ENCODE data around the gene TMEM17. TPM values are rescaled to one million over a fixed set of nuclear protein-coding genes. Genes with fewer than 3 reads are reported as not detected.

Gene TMEM17
- total RNA-seq, 1 experiment from 2014 or later, result 0.56 TPM

GRCh38 chr2:62473246-62473827, 32.7 kb downstream of the TMEM17 start:
- no peak for DNase-seq (ENCODE audit: low spot score)

GRCh38 chr2:62472312-62472711, 33.7 kb downstream of the TMEM17 start:
- no peak for DNase-seq (ENCODE audit: low spot score)

- no peak for DNase-seq (ENCODE audit: low spot score)
Observed at GRCh38 chr2:62471816-62472215, 34.2 kb downstream of the TMEM17 start.

GRCh38 chr2:62471404-62471803, 34.6 kb downstream of the TMEM17 start:
- DNase-seq (ENCODE audit: low spot score), result no peak

GRCh38 chr2:62469548-62469947, 36.4 kb downstream of the TMEM17 start:
- no peak for DNase-seq (ENCODE audit: low spot score)

DNA sequence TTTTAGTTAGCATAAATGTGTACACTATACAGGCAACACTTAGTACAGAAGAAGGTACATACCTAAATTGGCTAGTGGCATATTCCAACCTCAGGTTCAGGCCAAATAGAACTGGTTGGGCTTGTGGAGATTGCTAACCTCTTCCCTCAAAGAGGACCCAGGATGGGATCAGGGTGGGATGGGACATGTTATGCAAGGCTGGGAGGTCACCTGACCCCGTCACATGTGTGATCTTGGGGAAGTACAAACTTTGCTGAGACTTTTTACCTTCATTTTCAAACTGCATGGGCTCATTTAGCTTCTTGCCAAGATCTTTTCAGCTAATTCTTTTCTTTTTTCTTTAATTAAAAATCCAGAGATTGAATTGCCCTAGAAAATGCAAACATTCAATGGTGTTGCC, 36.9 kb downstream of the TMEM17 start:
- DNase-seq (ENCODE audit: low spot score), result no peak

DNA sequence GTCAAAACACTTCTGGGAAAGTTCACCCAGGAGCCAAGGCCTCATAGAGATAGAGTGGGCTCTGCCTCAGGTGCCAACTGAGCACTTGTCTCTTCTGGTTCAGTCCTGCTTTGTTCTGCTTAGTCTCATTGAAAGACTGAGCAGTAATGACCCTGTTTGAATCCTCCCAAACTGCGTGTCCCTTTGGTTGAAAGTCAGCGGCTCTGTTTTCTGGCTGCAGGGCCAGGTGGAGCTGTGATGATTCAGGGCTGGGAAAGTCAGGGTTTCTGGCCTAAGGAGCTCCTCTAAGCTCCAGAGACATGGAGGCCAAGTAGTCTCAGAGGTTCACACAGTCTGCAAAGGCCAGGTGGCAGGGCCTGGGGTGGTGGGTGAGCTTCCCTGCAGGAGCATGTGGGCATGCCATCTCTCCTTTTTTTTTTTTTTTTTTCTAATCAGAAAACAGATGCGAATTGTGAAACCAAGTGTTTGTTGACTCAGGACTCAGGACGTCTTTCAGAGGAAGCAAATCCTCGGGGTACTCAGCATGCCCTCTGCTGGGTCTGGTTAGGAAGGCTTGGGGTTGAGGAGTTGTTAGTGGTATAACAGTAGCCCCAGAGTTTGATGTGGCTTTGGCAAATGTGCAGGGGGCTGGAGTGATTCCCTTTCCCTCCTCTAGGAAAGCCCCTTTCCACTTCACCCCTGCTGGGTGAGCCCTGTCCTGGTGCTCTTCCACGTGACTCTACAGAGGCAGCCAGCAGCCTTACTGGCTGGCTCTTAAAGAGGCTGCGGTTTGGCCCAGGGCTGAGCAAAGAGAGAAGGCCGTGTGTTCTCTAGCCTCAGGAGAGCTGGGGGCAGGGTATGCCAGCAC, 38.3 kb downstream of the TMEM17 start:
- DNase-seq (ENCODE audit: low spot score), result no peak

DNA sequence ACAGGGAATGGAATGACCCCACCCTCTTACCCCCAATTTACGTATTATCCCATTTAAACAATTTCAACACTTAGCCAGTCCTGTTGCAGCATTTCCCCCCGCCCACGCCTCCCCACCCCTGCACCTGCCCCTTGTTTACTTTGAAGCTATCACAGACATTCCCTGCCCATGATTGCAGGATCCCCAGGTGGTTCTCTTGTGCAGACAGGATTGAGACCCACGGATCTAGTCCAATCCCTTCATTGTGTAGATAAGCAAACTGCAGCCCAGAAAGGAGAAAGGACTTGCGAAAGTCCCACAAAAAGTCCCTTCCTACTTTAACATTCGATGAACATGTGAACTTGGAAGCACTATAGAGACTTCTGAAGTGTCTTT, 38.9 kb downstream of the TMEM17 start:
- no peak for DNase-seq (ENCODE audit: low spot score)

DNA sequence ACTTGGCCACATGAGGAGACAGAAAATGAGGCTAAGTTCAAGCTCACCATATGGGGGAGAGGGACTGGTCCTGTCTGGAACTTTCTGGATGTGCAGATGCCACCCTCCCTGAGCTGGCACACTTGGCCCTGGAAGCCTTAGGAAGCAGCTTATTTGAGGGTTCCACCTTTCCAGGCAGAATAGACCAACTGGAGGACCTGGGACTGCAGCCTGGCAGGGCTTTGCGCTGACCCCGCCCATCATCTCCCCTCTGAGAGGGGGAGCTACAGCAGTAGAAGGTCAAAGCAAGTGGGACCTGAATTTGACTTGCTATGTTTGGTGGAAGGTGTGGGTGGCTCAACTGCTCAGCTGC, 39.5 kb downstream of the TMEM17 start:
- no peak for DNase-seq (ENCODE audit: low spot score)

DNA sequence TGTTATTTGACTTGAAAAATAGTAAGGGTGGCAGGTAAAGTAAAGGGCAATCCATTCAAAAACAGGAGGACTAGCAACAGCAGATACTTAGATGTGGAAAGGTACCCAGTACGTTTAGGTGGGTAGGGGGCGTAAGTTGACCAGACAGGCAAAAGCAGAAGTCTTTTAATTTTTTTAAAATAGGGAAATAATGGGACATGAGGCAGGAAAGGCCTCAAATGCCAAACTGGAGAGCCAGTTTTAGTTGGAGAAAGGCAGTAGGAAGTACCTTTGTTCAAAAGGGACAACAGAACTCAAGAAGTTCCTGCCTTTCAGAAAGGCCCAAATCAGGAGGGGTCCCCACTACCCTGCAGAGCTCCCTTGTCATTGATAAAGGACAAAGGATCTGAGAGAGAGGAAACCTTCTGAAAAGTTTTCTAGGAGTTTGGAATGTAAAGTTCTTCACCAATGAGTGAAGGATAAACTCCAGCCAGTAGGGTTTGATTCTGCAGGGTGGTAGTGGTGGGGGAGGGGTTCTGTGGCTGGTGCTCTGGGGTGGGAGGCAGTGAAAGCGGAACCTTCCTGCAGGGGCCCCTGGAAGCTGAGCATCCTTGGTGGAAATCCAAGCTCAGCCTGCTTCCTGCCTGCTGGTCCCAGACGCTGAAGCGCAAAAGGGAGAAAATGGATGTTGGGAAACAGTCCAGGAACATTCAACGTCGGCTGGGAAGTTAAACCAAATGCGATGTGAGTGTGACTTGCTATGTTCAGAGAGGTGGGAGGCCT, 40.1 kb downstream of the TMEM17 start:
- DNase-seq (ENCODE audit: low spot score), result no peak

GRCh38 chr2:62465039-62465740, 40.8 kb downstream of the TMEM17 start:
- DNase-seq (ENCODE audit: low spot score), result no peak

GRCh38 chr2:62464221-62465007, 41.6 kb downstream of the TMEM17 start:
- no peak for DNase-seq (ENCODE audit: low spot score)

GRCh38 chr2:62462211-62462610, 43.8 kb downstream of the TMEM17 start:
- no peak for DNase-seq (ENCODE audit: low spot score)

DNA sequence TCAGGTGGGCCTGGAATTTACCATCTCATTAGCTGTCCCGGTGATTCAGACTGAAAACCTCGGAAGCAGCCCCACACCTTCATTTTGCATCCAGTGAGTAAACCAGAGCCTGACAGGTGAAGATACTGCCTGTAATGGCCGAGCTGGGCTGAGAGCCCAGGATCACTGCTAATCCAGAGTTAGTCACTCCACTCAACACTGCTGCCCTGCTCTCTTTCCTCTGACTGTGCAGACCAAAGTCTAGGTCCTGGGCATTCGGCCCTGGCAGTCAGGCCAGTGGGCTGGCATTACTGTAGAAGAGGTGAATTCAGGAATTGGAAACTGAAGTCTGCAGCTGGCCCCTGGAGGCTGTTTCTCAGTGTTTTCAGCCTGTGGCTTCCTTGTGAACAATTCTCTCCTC, 44.3 kb downstream of the TMEM17 start:
- DNase-seq (ENCODE audit: low spot score), result no peak

DNA sequence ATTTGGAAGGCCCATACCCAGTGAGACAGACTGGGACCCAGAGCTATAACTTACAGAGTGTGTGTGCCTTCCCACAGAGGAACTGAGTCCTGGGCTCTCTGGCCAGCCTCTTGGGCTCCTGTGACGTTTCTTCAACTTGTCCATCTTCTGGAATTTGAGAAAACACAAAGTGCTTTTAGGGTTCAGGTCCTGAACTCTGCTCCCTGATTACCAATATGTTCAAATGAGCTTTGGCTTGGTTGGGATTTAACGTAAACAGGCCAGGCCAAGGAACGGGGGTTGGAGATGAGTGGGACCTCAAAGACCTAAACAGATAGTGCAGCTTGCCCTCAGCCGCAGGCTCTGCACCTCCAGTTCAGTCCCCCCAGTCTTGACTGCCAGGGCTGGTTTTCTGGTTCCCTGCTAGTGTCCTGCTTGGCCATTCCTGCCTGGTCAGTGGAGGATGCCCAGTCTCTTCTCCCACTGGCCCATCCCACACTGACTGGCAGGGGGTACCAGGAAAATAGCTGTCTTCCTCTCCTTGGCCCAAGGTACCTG, 44.9 kb downstream of the TMEM17 start:
- no peak for DNase-seq (ENCODE audit: low spot score)

GRCh38 chr2:62460175-62460574, 45.8 kb downstream of the TMEM17 start:
- no peak for DNase-seq (ENCODE audit: low spot score)

DNA sequence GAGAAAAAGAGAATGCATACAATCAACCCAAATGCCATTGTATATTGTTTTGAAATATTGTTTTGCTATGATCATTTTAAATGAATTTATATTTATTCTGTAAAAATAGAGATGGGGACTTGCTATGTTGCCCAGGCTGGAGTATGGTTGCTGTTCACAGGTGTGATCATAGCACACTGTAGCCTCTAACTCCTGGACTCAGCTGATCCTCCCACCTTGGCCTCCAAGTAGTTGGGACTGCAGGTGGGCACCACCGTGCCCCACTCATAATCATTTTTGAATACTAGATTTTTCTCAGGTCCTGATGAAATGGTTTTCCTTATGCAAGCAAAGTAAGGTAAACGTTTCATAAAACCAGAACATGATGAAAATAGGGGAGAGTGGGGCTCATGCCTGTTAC, 46.3 kb downstream of the TMEM17 start:
- no peak for DNase-seq (ENCODE audit: low spot score)

GRCh38 chr2:62459106-62459505, 46.9 kb downstream of the TMEM17 start:
- DNase-seq (ENCODE audit: low spot score), result no peak

GRCh38 chr2:62458671-62459081, 47.3 kb downstream of the TMEM17 start:
- no peak for DNase-seq (ENCODE audit: low spot score)

GRCh38 chr2:62458206-62458641, 47.8 kb downstream of the TMEM17 start:
- DNase-seq (ENCODE audit: low spot score), result no peak

DNA sequence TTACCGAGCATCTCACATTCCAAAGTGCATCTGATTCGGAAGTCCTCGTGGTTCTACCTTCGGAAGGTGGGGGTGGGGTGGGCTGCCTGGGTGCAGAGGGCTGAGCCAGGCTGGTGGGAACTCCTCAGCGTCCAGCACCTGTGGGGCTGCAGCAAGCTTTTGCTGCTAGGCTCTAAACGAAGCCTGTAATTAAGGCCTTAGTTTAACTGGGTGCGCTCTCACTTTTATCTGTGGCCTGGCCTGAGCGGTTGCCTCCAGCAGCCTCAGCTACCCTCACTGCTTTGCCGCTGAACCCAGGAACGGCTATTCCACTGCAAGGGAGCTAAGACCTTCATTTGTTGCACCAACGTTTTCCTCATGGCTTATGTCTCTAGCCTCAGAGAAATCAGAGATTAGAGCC, 48.4 kb downstream of the TMEM17 start:
- DNase-seq (ENCODE audit: low spot score), result no peak
